SK-N-SH (cell line): Measurements from ENCODE around the gene RAB7B. TPM values are rescaled to one million over a fixed set of nuclear protein-coding genes. Genes with fewer than 3 reads are reported as not detected.

Source experiments
- CTCF ChIA-PET: fragments of 300-600, 350-600 bp; formaldehyde crosslinking; extraction: SDS; loops from one replicate; lab custom pipeline; 2021; lab: Yijun Ruan, JAX
- POLR2A ChIA-PET: fragments of 350-600 bp; sonication (Branson Sonifier 250); formaldehyde crosslinking; extraction: SDS; loops from one replicate; lab custom pipeline; 2020; ENCODE audit warnings: antibody characterized with exemption, inconsistent platforms; lab: Yijun Ruan, JAX
- DNase-seq: peaks from one replicate; pipeline ENCODE4 v3.0.0; 2012
- H2AFZ ChIP-seq: fragments of 200-600 bp; sonication (generic); 2 replicates; pipeline ENCODE4 v1.8.1; 2016; ENCODE audit warnings: antibody characterized with exemption, mild to moderate bottlenecking, low read depth
- H3F3A ChIP-seq: fragments of 200-600 bp; sonication (generic); replicated peaks from 2 replicates; pipeline ENCODE3; 2016; ENCODE audit warnings: antibody characterized with exemption, mild to moderate bottlenecking; ENCODE audit not compliant: insufficient read depth
- H3K27ac ChIP-seq, 2 experiments: fragments of 200-500 bp in 1 of 2; fragments of 200-600 bp in 1 of 2; sonication (Bioruptor generic) in 1 of 2; sonication (generic), shearing (Covaris generic) in 1 of 2; 2 replicates each; pipeline versions ENCODE4 v1.5.1 to v1.6.1; 2014 to 2016; ENCODE audit warnings: low read depth in 2 of 2, inconsistent platforms in 1 of 2, low read length in 1 of 2, mild to moderate bottlenecking in 1 of 2, mixed read lengths in 1 of 2
- H3K27me3 ChIP-seq: fragments of 200-600 bp; sonication (generic), shearing (Covaris generic); 2 replicates; pipeline ENCODE4 v1.6.1; 2016; ENCODE audit warnings: mixed run types; ENCODE audit not compliant: insufficient read depth
- H3K36me3 ChIP-seq, 2 experiments: fragments of 200-500 bp in 1 of 2; fragments of 200-600 bp in 1 of 2; sonication (Bioruptor generic) in 1 of 2; sonication (generic) in 1 of 2; replicated peaks in 1 of 2; 2 replicates each; pipeline versions ENCODE3 to v1.5.1; 2014 to 2016; ENCODE audit warnings: low read length in 1 of 2, mild to moderate bottlenecking in 1 of 2; ENCODE audit not compliant: insufficient read depth in 2 of 2, control insufficient read depth in 1 of 2
- H3K4me1 ChIP-seq, 2 experiments: fragments of 200-500 bp in 1 of 2; fragments of 200-600 bp in 1 of 2; sonication (Bioruptor generic) in 1 of 2; sonication (generic), shearing (Covaris generic) in 1 of 2; 2 replicates each; pipeline versions ENCODE4 v1.5.1 to v1.6.1; 2014 to 2016; ENCODE audit warnings: low read depth in 1 of 2, low read length in 1 of 2, mixed run types in 1 of 2; ENCODE audit not compliant: insufficient read depth in 2 of 2, control insufficient read depth in 1 of 2
- H3K4me2 ChIP-seq: fragments of 200-600 bp; sonication (generic), shearing (Covaris generic); 2 replicates; pipeline ENCODE4 v1.6.1; 2017; ENCODE audit warnings: mixed run types
- H3K4me3 ChIP-seq, 2 experiments: fragments of 200-500 bp in 1 of 2; fragments of 200-600 bp in 1 of 2; sonication (Bioruptor generic) in 1 of 2; sonication (generic), shearing (Covaris generic) in 1 of 2; 2 replicates each; pipeline versions ENCODE4 v1.5.1 to v1.8.1; 2014 to 2016; ENCODE audit warnings: low read depth in 2 of 2, inconsistent platforms in 1 of 2, low read length in 1 of 2, mild to moderate bottlenecking in 1 of 2, mixed read lengths in 1 of 2, moderate library complexity in 1 of 2
- H3K79me2 ChIP-seq: fragments of 200-600 bp; sonication (generic); 2 replicates; pipeline ENCODE4 v1.8.1; 2017; ENCODE audit warnings: mild to moderate bottlenecking; ENCODE audit not compliant: insufficient read depth
- H3K9ac ChIP-seq: fragments of 200-600 bp; sonication (generic); 2 replicates; pipeline ENCODE4 v1.6.1; 2017; ENCODE audit warnings: mixed run types
- H3K9me2 ChIP-seq: fragments of 200-600 bp; sonication (generic); 2 replicates; pipeline ENCODE4 v1.6.1; 2017; ENCODE audit warnings: mixed run types
- H3K9me3 ChIP-seq: fragments of 200-600 bp; sonication (generic); 2 replicates; pipeline ENCODE4 v1.6.1; 2017; ENCODE audit warnings: mixed run types, mild to moderate bottlenecking, moderate library complexity
- H4K20me1 ChIP-seq: fragments of 200-600 bp; sonication (generic); 2 replicates; pipeline ENCODE4 v1.6.1; 2017; ENCODE audit warnings: mild to moderate bottlenecking, mixed run types; ENCODE audit not compliant: insufficient read depth
- CHD2 ChIP-seq: fragments of 150-350 bp; IDR thresholded peaks from 2 replicates; pipeline ENCODE4 v1.6.1; 2018; ENCODE audit warnings: low read length; ENCODE audit not compliant: partially characterized antibody
- EP300 ChIP-seq, 2 experiments: IDR thresholded peaks; 2 replicates each; pipeline versions ENCODE4 v1.4.0 to v1.6.1; 2012; ENCODE audit warnings: borderline replicate concordance in 1 of 2, low read depth in 1 of 2, low read length in 1 of 2
- FOXJ3 ChIP-seq: sonication (generic); formaldehyde crosslinking; IDR thresholded peaks from 2 replicates; pipeline ENCODE4 v1.5.1; 2020; ENCODE audit warnings: mild to moderate bottlenecking, missing genetic modification reagents
- FOXM1 ChIP-seq: IDR thresholded peaks from 2 replicates; pipeline ENCODE4 v1.4.0; 2012; ENCODE audit warnings: low read depth, mild to moderate bottlenecking
- JUND ChIP-seq: IDR thresholded peaks from 2 replicates; pipeline ENCODE4 v1.4.0; 2012
- NFIC ChIP-seq: IDR thresholded peaks from 2 replicates; pipeline ENCODE4 v1.4.0; 2012; ENCODE audit warnings: borderline replicate concordance
- NRF1 ChIP-seq: IDR thresholded peaks from 2 replicates; pipeline ENCODE4 v1.6.1; 2012; ENCODE audit warnings: low read depth, mild to moderate bottlenecking, low read length
- RXRA ChIP-seq: IDR thresholded peaks from 2 replicates; pipeline ENCODE4 v1.4.0; 2012; ENCODE audit warnings: low read depth, mild to moderate bottlenecking, borderline replicate concordance
- SIN3A ChIP-seq: IDR thresholded peaks from 2 replicates; pipeline ENCODE4 v1.6.1; 2012; ENCODE audit warnings: low read depth, mild to moderate bottlenecking, low read length, moderate library complexity, borderline replicate concordance
- SMC3 ChIP-seq: IDR thresholded peaks from 2 replicates; pipeline ENCODE4 v1.6.1; 2012; ENCODE audit warnings: low read depth, low read length, improper control_type of control experiment
- TAF1 ChIP-seq: IDR thresholded peaks from 2 replicates; pipeline ENCODE4 v1.6.1; 2012; ENCODE audit warnings: low read depth, mild to moderate bottlenecking, low read length, moderate library complexity, borderline replicate concordance
- WGBS: methylation state at CpG from one replicate; pipeline ENCODE4 v1.1.6; 2017; ENCODE audit warnings: low lambda C conversion rate; 5-methylcytosine and 5-hydroxymethylcytosine counted together
- polyA plus RNA-seq, 3 experiments: library from polyadenylated mRNA; depleted of rRNA; stranded (reverse); fragments of >200 nt; gene quantifications; 2 replicates each; pipeline ENCODE4 v1.2.3, GENCODE V29; 2012
- TF ChIP-seq, protein P1 (sequence below): IDR thresholded peaks from 2 replicates; pipeline ENCODE4 v1.4.0; 2012; ENCODE audit warnings: low read depth
- TF ChIP-seq, protein P2 (sequence below): fragments of 150-350 bp; IDR thresholded peaks from 2 replicates; pipeline ENCODE4 v1.6.1; 2017; ENCODE audit warnings: antibody characterized with exemption, low read length, low read depth, borderline replicate concordance

The RAB7B gene
- polyA plus RNA-seq, 1 of the 3 experiments (the other 2 are of a cell fraction) = 0.15 TPM

DNA sequence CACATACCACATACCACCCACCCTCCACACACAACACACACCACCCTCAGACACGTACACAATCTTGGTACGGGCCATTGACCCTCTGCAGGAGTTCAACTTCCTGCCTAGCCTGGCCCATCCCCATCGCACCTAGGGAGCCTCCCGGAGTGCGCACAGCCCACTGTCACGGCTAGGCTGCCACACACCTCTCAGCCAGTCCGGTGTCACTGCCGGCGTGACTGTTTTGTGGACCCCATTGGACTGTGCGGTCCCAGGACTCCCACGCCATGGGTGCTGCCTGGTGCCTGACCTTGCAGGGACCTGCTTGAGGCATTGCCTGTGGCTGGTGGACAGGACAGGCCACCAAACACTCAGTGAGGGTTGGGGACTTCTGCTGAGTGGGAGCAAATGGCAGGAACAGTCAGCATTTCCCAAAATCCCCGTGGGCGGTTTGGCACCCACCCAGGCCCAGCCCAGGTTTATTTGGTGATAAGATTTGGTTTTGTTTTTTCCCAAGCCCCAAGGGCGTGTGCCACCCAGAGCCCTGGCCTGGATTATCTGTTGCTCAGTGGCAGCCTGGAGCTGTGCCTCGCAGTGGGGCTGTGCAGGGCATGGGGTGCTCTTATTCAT, 27.7 kb downstream of the RAB7B start:
- Histone ChIP-seq H3K4me1 (peaks cover 0 to 11% of the 10 kb centered on the region in 2 experiments; a peak in 1 of 4 replicates), H3K79me2 (no peaks in the 10 kb centered on the region), H3K9me3 (no peaks in the 10 kb centered on the region), H3K9ac (no peak overlapping the region), H3K4me3 (no peak overlapping the region), H3K27ac (no peak overlapping the region), H3K4me2 (no peak overlapping the region), H3F3A (no peaks in the 10 kb centered on the region), H2AFZ (no peak overlapping the region), H3K9me2 (no peaks in the 10 kb centered on the region), H4K20me1 (no peaks in the 10 kb centered on the region), H3K27me3 (no peaks in the 10 kb centered on the region), H3K36me3 (no peaks in the 10 kb centered on the region)
- ChIA-PET POLR2A (interaction anchor here (1.7 to 2.2 kb wide), 2 partner anchors 84 to 184 kb away, joined by 3 to 8 read pairs; no protein-coding TSS in a partner anchor), CTCF (interaction anchor here (2.6 to 12.5 kb wide), 9 partner anchors 9 to 317 kb away, joined by 6 to 366 read pairs (median 73); partner anchors contain the start of gene SLC26A9)
- WGBS = 76% methylated on average over 15 of the region's 15 CpGs
- no peak for TF ChIP-seq RXRA
- no peak for TF ChIP-seq NRF1
- no peak for TF ChIP-seq FOXM1
- no peak for TF ChIP-seq SMC3
- no peak for TF ChIP-seq TAF1
- TF ChIP-seq, protein P1, sequence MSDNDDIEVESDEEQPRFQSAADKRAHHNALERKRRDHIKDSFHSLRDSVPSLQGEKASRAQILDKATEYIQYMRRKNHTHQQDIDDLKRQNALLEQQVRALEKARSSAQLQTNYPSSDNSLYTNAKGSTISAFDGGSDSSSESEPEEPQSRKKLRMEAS = no peak
- no peak for TF ChIP-seq FOXJ3 (CRISPR knock-in tag)
- no peak for TF ChIP-seq EP300 (IDR thresholded peaks at IDR 0.05; ENCODE audit: borderline replicate concordance in 1 of 2, low read depth in 1 of 2, low read length in 1 of 2)
- DNase-seq = peak; percentile 39

DNA sequence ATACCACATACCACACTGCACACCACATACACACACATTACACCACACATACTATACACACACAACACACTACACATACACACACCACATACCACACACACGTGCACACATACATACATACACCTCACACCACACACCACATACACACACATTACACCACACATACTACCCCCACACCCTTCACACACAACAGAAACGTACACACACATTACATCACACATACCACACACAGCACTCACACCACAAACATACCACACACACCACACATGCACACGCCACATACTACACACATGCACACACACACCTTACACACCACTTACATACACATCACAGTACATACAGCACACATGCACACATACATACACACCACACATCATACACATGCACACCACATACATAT, 28.5 kb downstream of the RAB7B start:
- no peak for DNase-seq
- no peaks in the 10 kb centered on the region for H3K79me2 ChIP-seq
- no peaks in the 10 kb centered on the region for H3K27me3 ChIP-seq
- H3K4me3 ChIP-seq = no peak overlapping the region
- H3K4me1 ChIP-seq = peaks cover 0 to 3% of the 10 kb centered on the region in 2 experiments; a peak in 1 of 4 replicates
- POLR2A ChIA-PET = no interaction called here
- H3K4me2 ChIP-seq = no peak overlapping the region
- WGBS = 58% methylated on average over 3 of the region's 3 CpGs
- TF ChIP-seq FOXJ3 (CRISPR knock-in tag) (no peak), NFIC (no peak), SIN3A (no peak), CHD2 (no peak), JUND (no peak)
- TF ChIP-seq, protein P2, sequence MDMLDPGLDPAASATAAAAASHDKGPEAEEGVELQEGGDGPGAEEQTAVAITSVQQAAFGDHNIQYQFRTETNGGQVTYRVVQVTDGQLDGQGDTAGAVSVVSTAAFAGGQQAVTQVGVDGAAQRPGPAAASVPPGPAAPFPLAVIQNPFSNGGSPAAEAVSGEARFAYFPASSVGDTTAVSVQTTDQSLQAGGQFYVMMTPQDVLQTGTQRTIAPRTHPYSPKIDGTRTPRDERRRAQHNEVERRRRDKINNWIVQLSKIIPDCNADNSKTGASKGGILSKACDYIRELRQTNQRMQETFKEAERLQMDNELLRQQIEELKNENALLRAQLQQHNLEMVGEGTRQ = no peak
- TF ChIP-seq, all 33 proteins: peak for 0
- CTCF ChIA-PET = no interaction called here
- H3K9me3 ChIP-seq = no peaks in the 10 kb centered on the region
- no peaks in the 10 kb centered on the region for H3K9me2 ChIP-seq
- H2AFZ ChIP-seq = no peak overlapping the region
- H3F3A ChIP-seq = no peaks in the 10 kb centered on the region
- no peak overlapping the region for H3K27ac ChIP-seq
- H4K20me1 ChIP-seq = no peaks in the 10 kb centered on the region
- H3K36me3 ChIP-seq = no peaks in the 10 kb centered on the region
- no peak overlapping the region for H3K9ac ChIP-seq
